Gastroesophageal sphincter (tissue), 3 donors: ENCODE results near the gene PPP4R4.

Experiments used
- POLR2A ChIP-seq, 2 donors: fragments of 450-650 bp; IDR thresholded peaks; one replicate each; pipeline ENCODE4 v1.6.1; 2017; ENCODE audit warnings: antibody characterized with exemption in 2 of 2, mild to moderate bottlenecking in 2 of 2, moderate library complexity in 1 of 2
- POLR2AphosphoS5 ChIP-seq: sonication (generic); formaldehyde crosslinking; IDR thresholded peaks from one replicate; pipeline ENCODE4 v1.6.1; 2017; ENCODE audit warnings: antibody characterized with exemption
- TF ChIP-seq, protein P1 (sequence below), 4 experiments: fragments of 200-600 bp in 2 of 4; fragments of 450-650 bp in 2 of 4; sonication (generic) in 1 of 4; IDR thresholded peaks; one replicate each; pipeline ENCODE4 v1.5.1; 2017 to 2019; ENCODE audit warnings: antibody characterized with exemption in 4 of 4, mild to moderate bottlenecking in 2 of 4, moderate library complexity in 2 of 4

DNA sequence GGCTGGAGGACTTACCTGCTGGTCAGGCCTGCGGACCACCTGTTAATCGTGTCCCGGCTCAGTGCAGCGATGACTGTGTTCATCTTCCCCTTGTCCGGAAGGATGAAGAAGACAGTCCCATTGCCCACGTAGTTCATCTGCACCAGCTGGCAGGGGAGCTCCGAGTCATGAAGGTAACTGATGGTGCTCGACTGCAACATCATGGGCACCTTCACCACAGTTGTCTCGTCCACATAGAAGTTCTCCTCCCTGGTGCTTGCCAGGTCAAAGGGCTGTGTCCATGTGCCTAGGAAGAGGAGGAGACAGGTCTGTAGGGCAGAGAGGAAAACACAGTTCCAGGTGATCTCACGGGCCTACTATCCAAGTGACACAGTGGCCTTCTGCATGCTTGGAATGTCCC, 135.6 kb downstream of the PPP4R4 start:
- TF ChIP-seq, protein P1, sequence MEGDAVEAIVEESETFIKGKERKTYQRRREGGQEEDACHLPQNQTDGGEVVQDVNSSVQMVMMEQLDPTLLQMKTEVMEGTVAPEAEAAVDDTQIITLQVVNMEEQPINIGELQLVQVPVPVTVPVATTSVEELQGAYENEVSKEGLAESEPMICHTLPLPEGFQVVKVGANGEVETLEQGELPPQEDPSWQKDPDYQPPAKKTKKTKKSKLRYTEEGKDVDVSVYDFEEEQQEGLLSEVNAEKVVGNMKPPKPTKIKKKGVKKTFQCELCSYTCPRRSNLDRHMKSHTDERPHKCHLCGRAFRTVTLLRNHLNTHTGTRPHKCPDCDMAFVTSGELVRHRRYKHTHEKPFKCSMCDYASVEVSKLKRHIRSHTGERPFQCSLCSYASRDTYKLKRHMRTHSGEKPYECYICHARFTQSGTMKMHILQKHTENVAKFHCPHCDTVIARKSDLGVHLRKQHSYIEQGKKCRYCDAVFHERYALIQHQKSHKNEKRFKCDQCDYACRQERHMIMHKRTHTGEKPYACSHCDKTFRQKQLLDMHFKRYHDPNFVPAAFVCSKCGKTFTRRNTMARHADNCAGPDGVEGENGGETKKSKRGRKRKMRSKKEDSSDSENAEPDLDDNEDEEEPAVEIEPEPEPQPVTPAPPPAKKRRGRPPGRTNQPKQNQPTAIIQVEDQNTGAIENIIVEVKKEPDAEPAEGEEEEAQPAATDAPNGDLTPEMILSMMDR (IDR thresholded peaks at IDR 0.05), result no peak
- TF ChIP-seq POLR2AphosphoS5 (no peak), POLR2A (IDR thresholded peaks at IDR 0.05) (no peak)
